CD14-positive monocyte (primary cell): ENCODE data around the gene GPI. TPM values are rescaled to one million over a fixed set of nuclear protein-coding genes. Genes with fewer than 3 reads are reported as not detected.

ENCODE experiments used
- DNase-seq, 3 donors: peaks; one replicate each; pipeline ENCODE4 v3.0.0-alpha.2; 2011 to 2022
- H2AFZ ChIP-seq: 2 replicates; pipeline ENCODE4 v1.6.0; 2012; ENCODE audit warnings: mild to moderate bottlenecking, low read depth, low read length, inconsistent platforms; ENCODE audit not compliant: insufficient read depth, poor library complexity, severe bottlenecking
- H3K27ac ChIP-seq, 2 donors: 1 replicate in 1 of 2; 2 replicates in 1 of 2; pipeline ENCODE4 v1.5.1; 2012 to 2013; ENCODE audit warnings: low read length in 2 of 2, control low read depth in 1 of 2, inconsistent platforms in 1 of 2, low read depth in 1 of 2, mild to moderate bottlenecking in 1 of 2
- H3K27me3 ChIP-seq, 2 donors: one replicate each; pipeline versions ENCODE4 v1.6.0 to v1.6.1; 2011 to 2013; ENCODE audit warnings: low read length in 2 of 2; ENCODE audit not compliant: control insufficient read depth in 2 of 2, insufficient read depth in 2 of 2
- H3K36me3 ChIP-seq, 2 donors: replicated peaks in 1 of 2; 1 replicate in 1 of 2; 2 replicates in 1 of 2; pipeline versions ENCODE4 v1.5.1 to v1.6.1; 2012 to 2013; ENCODE audit warnings: low read length in 2 of 2, control low read depth in 1 of 2, inconsistent platforms in 1 of 2, mild to moderate bottlenecking in 1 of 2; ENCODE audit not compliant: insufficient read depth in 2 of 2, control insufficient read depth in 1 of 2
- H3K4me1 ChIP-seq, 2 donors: 1 replicate in 1 of 2; 2 replicates in 1 of 2; pipeline versions ENCODE4 v1.5.1 to v1.6.1; 2012 to 2013; ENCODE audit warnings: low read length in 2 of 2, control low read depth in 1 of 2, inconsistent platforms in 1 of 2, mild to moderate bottlenecking in 1 of 2, moderate library complexity in 1 of 2; ENCODE audit not compliant: insufficient read depth in 2 of 2, control insufficient read depth in 1 of 2
- H3K4me2 ChIP-seq: replicated peaks from 2 replicates; pipeline ENCODE3; 2012; ENCODE audit warnings: low read length, moderate library complexity, mild to moderate bottlenecking; ENCODE audit not compliant: poor library complexity, severe bottlenecking; ENCODE audit errors: extremely low read depth
- H3K4me3 ChIP-seq, 3 experiments: fragments of 200-600 bp in 1 of 3; sonication (generic) in 1 of 3; replicated peaks in 1 of 3; 1 replicate in 2 of 3; 2 replicates in 1 of 3; pipeline ENCODE4 v1.5.1; 2011 to 2013; ENCODE audit warnings: low read length in 3 of 3, mild to moderate bottlenecking in 3 of 3, control low read depth in 2 of 3, low read depth in 2 of 3, inconsistent platforms in 1 of 3, moderate library complexity in 1 of 3
- H3K79me2 ChIP-seq: 2 replicates; pipeline ENCODE4 v1.6.0; 2012; ENCODE audit warnings: mild to moderate bottlenecking, control low read depth, inconsistent platforms, low read length, moderate library complexity; ENCODE audit not compliant: insufficient read depth
- H3K9ac ChIP-seq: 2 replicates; pipeline ENCODE4 v1.6.0; 2017; ENCODE audit warnings: low read length, mild to moderate bottlenecking; ENCODE audit not compliant: insufficient read depth, poor library complexity, severe bottlenecking
- H3K9me3 ChIP-seq, 2 donors: replicated peaks in 1 of 2; 1 replicate in 1 of 2; 2 replicates in 1 of 2; pipeline versions ENCODE4 v1.5.1 to v1.6.1; 2012 to 2013; ENCODE audit warnings: low read length in 2 of 2, control low read depth in 1 of 2; ENCODE audit not compliant: control insufficient read depth in 1 of 2, insufficient read depth in 1 of 2
- H4K20me1 ChIP-seq: 2 replicates; pipeline ENCODE4 v1.6.0; 2012; ENCODE audit warnings: mild to moderate bottlenecking, low read length, control low read depth, moderate library complexity; ENCODE audit not compliant: insufficient read depth
- H3K27ac Mint-ChIP-seq, 7 donors: one replicate each; pipeline ENCODE4 v1.8.0; 2020; ENCODE audit warnings: mild to moderate bottlenecking in 7 of 7, mixed read lengths in 7 of 7, moderate library complexity in 6 of 7, inconsistent platforms in 2 of 7
- H3K27me3 Mint-ChIP-seq, 3 donors: one replicate each; pipeline ENCODE4 v1.8.0; 2021 to 2022; ENCODE audit warnings: low read depth in 3 of 3, mild to moderate bottlenecking in 3 of 3, mixed read lengths in 3 of 3, moderate library complexity in 3 of 3, inconsistent platforms in 1 of 3
- H3K36me3 Mint-ChIP-seq, 2 donors: one replicate each; pipeline ENCODE4 v1.8.0; 2020; ENCODE audit warnings: mixed read lengths in 2 of 2, inconsistent platforms in 1 of 2, mild to moderate bottlenecking in 1 of 2
- H3K4me1 Mint-ChIP-seq: one replicate; pipeline ENCODE4 v1.8.0; 2020; ENCODE audit warnings: mild to moderate bottlenecking, mixed read lengths
- H3K4me3 Mint-ChIP-seq, 2 donors: one replicate each; pipeline ENCODE4 v1.8.0; 2020; ENCODE audit warnings: mild to moderate bottlenecking in 2 of 2, mixed read lengths in 2 of 2, moderate library complexity in 1 of 2
- H3K9me3 Mint-ChIP-seq, 7 donors: one replicate each; pipeline ENCODE4 v1.8.0; 2020 to 2022; ENCODE audit warnings: mixed read lengths in 7 of 7, mild to moderate bottlenecking in 6 of 7, moderate library complexity in 6 of 7, inconsistent platforms in 2 of 7
- CTCF ChIP-seq: fragments of 200-600 bp; IDR thresholded peaks from one replicate; pipeline ENCODE4 v1.8.0; 2022; ENCODE audit warnings: antibody characterized with exemption, mild to moderate bottlenecking
- WGBS: methylation state at CpG from one replicate; pipeline ENCODE4 v1.1.5; 2013; ENCODE audit warnings: missing lambda C conversion rate; ENCODE audit not compliant: insufficient coverage; 5-methylcytosine and 5-hydroxymethylcytosine counted together
- intact Hi-C, 2 donors: fragments of 100-400 bp; cut with micrococcal nuclease; formaldehyde crosslinking; loops; one replicate each; pipeline versions ENCODE4 v1.15.0 to v1.15.1; 2023
- polyA plus RNA-seq, 3 donors: library from polyadenylated mRNA; depleted of rRNA in 1 of 3; unstranded in 2 of 3; stranded (reverse) in 1 of 3; fragments of 300-500 nt in 2 of 3; fragments of >200 nt in 1 of 3; fragmentation: Illumina TruSeq in 2 of 3; gene quantifications; 1 replicate in 2 of 3; 2 replicates in 1 of 3; pipeline ENCODE4 v1.2.3, GENCODE V29; 2012 to 2021

The GPI gene
- polyA plus RNA-seq, 3 donors = 81.2 to 107 (median 95.3) TPM

GRCh38 chr19:34355201-34355600, 9.8 kb upstream of the GPI start:
- no peak for DNase-seq
- Histone ChIP-seq H3K79me2 (no peaks in the 10 kb centered on the region), H3K4me3 (no peak overlapping the region), H3K27me3 (no peaks in the 10 kb centered on the region), H3K4me2 (no peak overlapping the region), H3K9ac (no peak overlapping the region), H3K9me3 (no peaks in the 10 kb centered on the region), H4K20me1 (no peaks in the 10 kb centered on the region), H3K27ac (no peak overlapping the region), H3K4me1 (peaks cover 12 to 18% of the 10 kb centered on the region in 2 donors), H2AFZ (no peak overlapping the region), H3K36me3 (no peaks in the 10 kb centered on the region)
- TF ChIP-seq CTCF = no peak
- peaks cover 0 to 4% (median 0%) of the 10 kb centered on the region in 7 donors for H3K9me3 Mint-ChIP-seq
- H3K27ac Mint-ChIP-seq = no peak overlapping the region
- intact Hi-C loops = no loop called here
- H3K36me3 Mint-ChIP-seq = peaks cover 4 to 9% of the 10 kb centered on the region in 2 donors
- H3K4me1 Mint-ChIP-seq = peaks cover 17% of the 10 kb centered on the region
- no peak overlapping the region for H3K4me3 Mint-ChIP-seq
- 100% methylated on average over 1 of the region's 8 CpGs for WGBS
- peaks cover 0 to 3% (median 2%) of the 10 kb centered on the region in 3 donors for H3K27me3 Mint-ChIP-seq

GRCh38 chr19:34356875-34357274, 8.1 kb upstream of the GPI start:
- no peaks in the 10 kb centered on the region for H3K27me3 ChIP-seq
- no peaks in the 10 kb centered on the region for H4K20me1 ChIP-seq
- TF ChIP-seq CTCF = no peak
- no peak overlapping the region for H3K4me3 ChIP-seq
- WGBS = 100% methylated on average over 4 of the region's 4 CpGs
- H3K79me2 ChIP-seq = no peaks in the 10 kb centered on the region
- H2AFZ ChIP-seq = no peak overlapping the region
- peaks cover 12 to 18% of the 10 kb centered on the region in 2 donors for H3K4me1 ChIP-seq
- H3K4me1 Mint-ChIP-seq = peaks cover 17% of the 10 kb centered on the region
- peaks cover 0 to 3% (median 2%) of the 10 kb centered on the region in 3 donors for H3K27me3 Mint-ChIP-seq
- H3K36me3 ChIP-seq = no peaks in the 10 kb centered on the region
- H3K9ac ChIP-seq = no peak overlapping the region
- no peaks in the 10 kb centered on the region for H3K9me3 ChIP-seq
- no peak overlapping the region for H3K4me2 ChIP-seq
- H3K4me3 Mint-ChIP-seq = no peak overlapping the region
- intact Hi-C loops = no loop called here
- no peak overlapping the region for H3K27ac Mint-ChIP-seq
- no peak for DNase-seq
- H3K27ac ChIP-seq = no peak overlapping the region
- peaks cover 4 to 7% of the 10 kb centered on the region in 2 donors for H3K36me3 Mint-ChIP-seq
- H3K9me3 Mint-ChIP-seq = no peaks in the 10 kb centered on the region
